GM10248 (cell line): ENCODE results near the gene GLP2R.

Source experiments
- CTCF ChIA-PET: fragments of 300-600 bp; sonication (Branson Sonifier 250); formaldehyde crosslinking; extraction: SDS; loops from one replicate; lab custom pipeline; 2021; ENCODE audit warnings: antibody characterized with exemption; lab: Yijun Ruan, JAX
- POLR2A ChIA-PET: fragments of 350-650 bp; sonication (Branson Sonifier 250); formaldehyde crosslinking; extraction: SDS; loops from one replicate; lab custom pipeline; 2020; ENCODE audit warnings: antibody characterized with exemption; lab: Yijun Ruan, JAX
- DNase-seq: peaks from one replicate; pipeline ENCODE4 v3.0.0; 2012; ENCODE audit errors: extremely low spot score
- TF ChIP-seq, protein P1 (sequence below): IDR thresholded peaks from 2 replicates; pipeline ENCODE4 v1.5.1; 2012; ENCODE audit warnings: mild to moderate bottlenecking, low read depth; ENCODE audit errors: extremely low read depth, missing control alignments, control extremely low read depth

The GLP2R gene

GRCh38 chr17:9790316-9790715 lies 35.4 kb upstream of the GLP2R start:
- TF ChIP-seq, protein P1, sequence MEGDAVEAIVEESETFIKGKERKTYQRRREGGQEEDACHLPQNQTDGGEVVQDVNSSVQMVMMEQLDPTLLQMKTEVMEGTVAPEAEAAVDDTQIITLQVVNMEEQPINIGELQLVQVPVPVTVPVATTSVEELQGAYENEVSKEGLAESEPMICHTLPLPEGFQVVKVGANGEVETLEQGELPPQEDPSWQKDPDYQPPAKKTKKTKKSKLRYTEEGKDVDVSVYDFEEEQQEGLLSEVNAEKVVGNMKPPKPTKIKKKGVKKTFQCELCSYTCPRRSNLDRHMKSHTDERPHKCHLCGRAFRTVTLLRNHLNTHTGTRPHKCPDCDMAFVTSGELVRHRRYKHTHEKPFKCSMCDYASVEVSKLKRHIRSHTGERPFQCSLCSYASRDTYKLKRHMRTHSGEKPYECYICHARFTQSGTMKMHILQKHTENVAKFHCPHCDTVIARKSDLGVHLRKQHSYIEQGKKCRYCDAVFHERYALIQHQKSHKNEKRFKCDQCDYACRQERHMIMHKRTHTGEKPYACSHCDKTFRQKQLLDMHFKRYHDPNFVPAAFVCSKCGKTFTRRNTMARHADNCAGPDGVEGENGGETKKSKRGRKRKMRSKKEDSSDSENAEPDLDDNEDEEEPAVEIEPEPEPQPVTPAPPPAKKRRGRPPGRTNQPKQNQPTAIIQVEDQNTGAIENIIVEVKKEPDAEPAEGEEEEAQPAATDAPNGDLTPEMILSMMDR = no peak
- ChIA-PET POLR2A (no interaction called here), CTCF (no interaction called here)
- no peak for DNase-seq

GRCh38 chr17:9790889-9791876 lies 34.5 kb upstream of the GLP2R start, which contains the start of gene DHRS7C:
DHRS7C (minus strand) TSS chr17:9791592; CDS start chr17:9791284, 308 bp downstream.
- no peak for DNase-seq
- TF ChIP-seq, protein P1 = no peak
- ChIA-PET CTCF (no interaction called here), POLR2A (no interaction called here)

GRCh38 chr17:9792181-9792840 lies 33.4 kb upstream of the GLP2R start:
- TF ChIP-seq, protein P1 = no peak
- ChIA-PET POLR2A (no interaction called here), CTCF (no interaction called here)
- no peak for DNase-seq

GRCh38 chr17:9798008-9798407 lies 27.7 kb upstream of the GLP2R start:
- ChIA-PET CTCF (no interaction called here), POLR2A (no interaction called here)
- no peak for DNase-seq
- TF ChIP-seq, protein P1 = no peak

GRCh38 chr17:9798724-9799123 lies 27.0 kb upstream of the GLP2R start:
- TF ChIP-seq, protein P1 = no peak
- DNase-seq = no peak
- CTCF ChIA-PET = no interaction called here
- POLR2A ChIA-PET = no interaction called here

DNA sequence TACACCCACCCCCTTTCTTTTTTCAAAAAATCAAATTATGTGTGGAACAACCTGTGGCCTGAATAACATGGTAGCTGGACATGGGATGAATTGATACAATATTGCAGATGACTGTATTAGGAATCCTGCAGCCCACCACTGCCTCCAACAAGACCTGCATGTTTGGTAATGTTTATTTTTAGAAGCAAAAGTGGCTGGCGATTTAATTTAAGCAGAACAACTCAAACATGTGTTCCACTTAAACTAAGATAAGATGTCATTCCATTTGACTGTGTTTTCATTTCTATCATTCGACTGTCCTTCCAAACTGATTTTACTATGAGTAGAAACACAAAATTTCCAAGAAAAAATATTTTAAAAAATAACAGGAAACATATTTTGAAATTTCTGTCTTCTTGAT lies 24.2 kb upstream of the GLP2R start:
- POLR2A ChIA-PET = no interaction called here
- DNase-seq = no peak
- TF ChIP-seq, protein P1 = no peak
- CTCF ChIA-PET = interaction anchor here (1.0 kb wide), 1 partner anchor 33 kb away, joined by 3 read pairs; no protein-coding TSS in a partner anchor
